Measurements from ENCODE around the gene C2orf81. TPM values are rescaled to one million over a fixed set of nuclear protein-coding genes. Genes with fewer than 3 reads are reported as not detected.
A peak's percentile ranks its signal among the peaks of the same experiment; 100 is the strongest.
"Not testable (repeated sequence)": the region's sequence is repeated elsewhere in the genome, so short reads cannot be mapped to it uniquely, and the experiment has no call there.

C2orf81 gene
- total RNA-seq, 1 experiment from 2014 or later: 0.34 TPM

GRCh38 chr2:74454654-74455511 is 33.5 kb upstream of the C2orf81 start, which contains the start of gene INO80B:
TSS of gene INO80B (plus strand) at chr2:74455087. CDS start at chr2:74455117, 30 bp downstream.
- no peaks in the 10 kb centered on the region for H3K27me3 ChIP-seq (replicated peaks)

GRCh38 chr2:74450570-74451190 is 29.3 kb upstream of the C2orf81 start:
- peaks cover 8% of the 10 kb centered on the region for H3K4me1 ChIP-seq (replicated peaks)
- H3K27me3 ChIP-seq (replicated peaks): no peaks in the 10 kb centered on the region
- no peak overlapping the region for H3K27ac ChIP-seq

More at GRCh38 chr2:74454654-74455511, 33.5 kb upstream of the C2orf81 start, which contains the start of gene INO80B:
- Histone ChIP-seq H3K4me3 (peak within 1 kb of the TSS; percentile 47), H3K27ac (no peak within 1 kb of the TSS), H3K36me3 (peaks cover 10% of the 10 kb centered on the region), H3K9me3 (replicated peaks) (no peaks in the 10 kb centered on the region), H3K4me1 (replicated peaks) (peaks cover 16% of the 10 kb centered on the region)
- DNase-seq (ENCODE audit: low read depth in 1 of 2, low spot score in 2 of 2): peak; percentile 95 to 96

GRCh38 chr2:74448771-74449170 is 27.4 kb upstream of the C2orf81 start:
- Histone ChIP-seq H3K27me3 (replicated peaks) (no peaks in the 10 kb centered on the region), H3K36me3 (no peaks in the 10 kb centered on the region), H3K27ac (no peak overlapping the region), H3K9me3 (replicated peaks) (no peaks in the 10 kb centered on the region), H3K4me1 (replicated peaks) (peaks cover 9% of the 10 kb centered on the region), H3K4me3 (no peak overlapping the region)
- DNase-seq (ENCODE audit: low read depth in 1 of 2, low spot score in 2 of 2): no peak

More at GRCh38 chr2:74450570-74451190, 29.3 kb upstream of the C2orf81 start:
- Histone ChIP-seq H3K36me3 (no peaks in the 10 kb centered on the region), H3K9me3 (replicated peaks) (no peaks in the 10 kb centered on the region), H3K4me3 (no peak overlapping the region)
- DNase-seq (ENCODE audit: low read depth in 1 of 2, low spot score in 2 of 2): no peak

DNA sequence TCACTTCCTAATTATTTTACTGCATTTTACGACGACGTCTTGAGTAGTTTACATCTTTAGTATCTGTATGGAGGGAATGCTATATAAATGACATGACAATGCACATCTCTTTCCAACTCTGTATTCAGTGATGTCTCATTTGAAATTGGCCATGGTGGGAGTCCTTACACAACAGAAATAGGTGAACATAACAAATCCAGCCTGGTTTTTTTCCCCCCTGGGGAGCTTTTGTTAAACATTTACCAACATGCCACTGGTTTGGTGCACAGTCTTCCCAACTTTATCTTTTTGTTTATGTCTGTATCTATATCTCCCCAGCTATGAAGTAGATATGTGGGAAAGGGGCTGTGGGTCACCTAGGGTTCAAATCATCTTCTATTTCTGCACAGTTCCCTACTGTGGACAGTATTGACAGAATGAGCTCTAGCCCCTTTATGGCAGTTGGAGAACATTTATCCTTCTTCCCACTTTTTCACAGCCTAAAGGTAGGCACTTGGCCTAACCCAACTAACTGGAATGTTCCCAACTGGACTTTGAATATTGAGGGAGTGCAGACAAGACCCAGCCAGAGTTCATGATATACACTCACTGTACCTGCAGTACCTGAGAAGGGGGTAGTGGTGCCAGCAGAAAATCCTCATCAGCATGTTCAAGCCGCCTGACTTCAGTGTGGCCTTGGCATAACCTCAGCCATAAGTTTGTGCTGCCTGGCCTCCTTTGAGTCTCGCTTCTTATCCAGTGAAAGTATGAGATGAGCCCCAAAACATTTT is 26.0 kb upstream of the C2orf81 start:
- Histone ChIP-seq H3K27ac (no peak overlapping the region), H3K27me3 (replicated peaks) (no peaks in the 10 kb centered on the region), H3K9me3 (replicated peaks) (no peaks in the 10 kb centered on the region), H3K4me3 (no peak overlapping the region), H3K36me3 (no peaks in the 10 kb centered on the region), H3K4me1 (replicated peaks) (peaks cover 10% of the 10 kb centered on the region)
- DNase-seq (ENCODE audit: low read depth in 1 of 2, low spot score in 2 of 2): no peak

GRCh38 chr2:74444498-74445318 is 23.3 kb upstream of the C2orf81 start:
- DNase-seq (ENCODE audit: low read depth in 1 of 2, low spot score in 2 of 2): no peak
- no peak overlapping the region for H3K27ac ChIP-seq
- no peak overlapping the region for H3K4me3 ChIP-seq
- H3K36me3 ChIP-seq: no peaks in the 10 kb centered on the region
- peaks cover 21% of the 10 kb centered on the region for H3K4me1 ChIP-seq (replicated peaks)
- H3K9me3 ChIP-seq (replicated peaks): no peaks in the 10 kb centered on the region
- no peaks in the 10 kb centered on the region for H3K27me3 ChIP-seq (replicated peaks)

DNA sequence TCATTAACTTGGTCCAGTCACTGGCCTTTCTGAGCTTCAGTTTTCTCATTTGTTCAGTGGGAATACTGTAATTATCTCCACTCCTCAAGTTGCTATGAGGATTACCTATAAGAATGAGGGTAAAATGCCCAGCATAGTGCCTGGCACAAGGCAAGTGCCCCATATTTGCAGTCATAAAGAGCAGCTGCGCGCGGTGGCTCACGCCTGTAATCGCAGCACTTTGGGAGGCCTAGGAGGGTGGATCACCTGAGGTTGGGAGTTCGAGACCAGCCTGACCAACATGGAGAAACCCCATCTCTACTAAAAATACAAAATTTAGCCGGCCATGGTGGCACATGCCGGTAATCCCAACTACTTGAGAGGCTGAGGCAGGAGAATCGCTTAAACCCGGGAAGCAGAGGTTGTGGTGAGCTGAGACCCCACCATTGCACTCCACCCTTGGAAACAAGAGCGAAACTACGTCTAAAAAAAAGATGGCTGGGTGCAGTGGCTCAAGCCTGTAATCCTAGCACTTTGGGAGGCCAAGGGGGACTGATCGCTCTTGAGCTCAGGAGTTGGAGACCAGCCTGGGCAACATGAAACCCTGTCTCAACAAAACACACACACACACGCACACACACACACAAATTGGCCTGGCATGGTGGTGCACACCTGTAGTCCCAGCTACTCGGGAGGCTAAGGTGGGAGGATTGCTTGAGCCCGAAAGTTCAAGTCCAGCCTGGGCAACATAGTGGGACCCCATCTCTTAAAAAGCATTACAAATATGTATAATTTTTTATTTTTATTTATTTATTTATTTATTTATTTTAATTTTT is 21.3 kb upstream of the C2orf81 start:
- DNase-seq (ENCODE audit: low read depth in 1 of 2, low spot score in 2 of 2); H3K4me3 ChIP-seq; H3K36me3 ChIP-seq; H3K27me3 ChIP-seq (replicated peaks); H3K9me3 ChIP-seq (replicated peaks); H3K27ac ChIP-seq: not testable (repeated sequence)
- H3K4me1 ChIP-seq (replicated peaks): peaks cover 31% of the 10 kb centered on the region

DNA sequence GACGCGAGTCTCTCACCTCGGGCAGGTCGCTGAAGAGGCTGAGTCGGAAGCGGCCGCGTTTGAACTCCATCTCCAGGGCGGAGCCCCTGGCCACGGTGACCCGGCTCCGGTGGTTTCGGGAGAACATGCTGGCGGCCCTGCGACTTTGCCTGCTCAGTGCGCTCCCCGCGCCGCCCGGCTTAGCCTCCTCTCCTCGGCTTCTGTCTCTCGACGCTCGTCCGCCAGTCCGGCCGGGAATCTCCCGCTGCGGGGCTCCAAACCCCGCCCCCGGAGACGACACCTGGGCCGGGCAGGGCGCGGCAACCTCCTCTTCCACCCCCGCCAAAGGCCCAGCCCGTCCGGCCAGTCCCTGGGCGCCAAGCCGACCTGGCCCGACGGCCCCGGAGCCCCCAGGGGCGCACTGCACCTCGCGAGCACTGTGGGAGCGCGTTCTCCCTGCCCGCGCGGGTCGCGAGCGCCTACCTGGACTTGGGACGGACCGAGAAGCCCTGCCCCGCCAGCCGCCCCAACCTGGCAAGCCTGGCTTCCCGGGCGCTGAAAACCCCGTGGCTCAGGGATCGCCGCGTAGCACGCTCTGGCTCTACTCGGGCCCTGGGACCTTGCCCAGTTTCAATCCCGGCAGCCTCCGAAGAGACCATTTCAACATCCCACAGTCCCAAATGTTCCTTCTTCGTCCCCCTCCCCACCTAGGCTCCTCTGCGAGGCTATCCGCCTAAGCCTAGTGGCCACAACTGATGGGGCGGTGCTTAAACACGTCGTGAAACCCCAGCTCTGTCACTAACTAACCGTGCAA is 20.5 kb upstream of the C2orf81 start, which contains the start of gene RTKN:
Gene RTKN (minus strand): TSS at position 248 of the 793 bp plus-strand sequence. CDS start 121 bp downstream, at position 127.
- Histone ChIP-seq H3K27me3 (replicated peaks) (no peaks in the 10 kb centered on the region), H3K4me3 (peak within 1 kb of the TSS; percentile 44), H3K36me3 (no peaks in the 10 kb centered on the region), H3K27ac (peak within 1 kb of the TSS; percentile 47), H3K9me3 (replicated peaks) (no peaks in the 10 kb centered on the region), H3K4me1 (replicated peaks) (peaks cover 35% of the 10 kb centered on the region)
- DNase-seq (ENCODE audit: low read depth in 1 of 2, low spot score in 2 of 2): no peak

DNA sequence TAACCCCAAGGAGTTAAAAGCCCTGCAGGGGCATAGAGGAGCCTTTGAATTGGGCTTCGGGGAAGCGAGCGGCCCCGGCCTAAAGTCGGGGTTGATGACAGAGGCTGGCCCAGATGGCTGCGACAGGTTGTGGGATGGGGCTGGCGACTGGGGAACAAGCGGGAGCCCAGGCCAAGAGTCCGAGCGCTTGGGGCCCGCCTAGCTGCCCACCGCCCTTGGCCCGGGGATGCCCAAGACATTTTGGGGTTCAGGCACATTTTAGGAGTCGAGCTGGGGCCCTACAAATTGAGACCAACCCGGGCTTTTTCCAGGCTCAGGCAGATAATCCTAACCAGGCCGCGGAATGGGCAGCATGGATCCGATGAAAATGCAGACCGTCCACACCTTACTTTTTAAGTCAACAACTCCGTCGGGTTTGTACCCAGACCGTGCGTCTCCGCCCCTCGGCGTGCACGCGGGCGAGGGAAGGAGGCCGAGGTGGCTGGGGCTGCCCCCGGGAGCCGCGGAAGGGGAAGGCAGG is 19.8 kb upstream of the C2orf81 start:
- Histone ChIP-seq H3K36me3 (no peaks in the 10 kb centered on the region), H3K4me3 (no peak overlapping the region), H3K4me1 (replicated peaks) (peaks cover 35% of the 10 kb centered on the region), H3K9me3 (replicated peaks) (no peaks in the 10 kb centered on the region), H3K27me3 (replicated peaks) (no peaks in the 10 kb centered on the region), H3K27ac (no peak overlapping the region)
- DNase-seq (ENCODE audit: low read depth in 1 of 2, low spot score in 2 of 2): no peak

- H3K9me3 ChIP-seq (replicated peaks): no peaks in the 10 kb centered on the region
- peak; percentile 78 to 88 for DNase-seq (ENCODE audit: low read depth in 1 of 2, low spot score in 2 of 2)
- peak overlapping the region; percentile 47 for H3K27ac ChIP-seq
- H3K4me1 ChIP-seq (replicated peaks): peaks cover 35% of the 10 kb centered on the region
- H3K36me3 ChIP-seq: no peaks in the 10 kb centered on the region
- H3K4me3 ChIP-seq: peak overlapping the region; percentile 44
- H3K27me3 ChIP-seq (replicated peaks): no peaks in the 10 kb centered on the region
Measured at GRCh38 chr2:74440378-74441169, 19.2 kb upstream of the C2orf81 start.

DNA sequence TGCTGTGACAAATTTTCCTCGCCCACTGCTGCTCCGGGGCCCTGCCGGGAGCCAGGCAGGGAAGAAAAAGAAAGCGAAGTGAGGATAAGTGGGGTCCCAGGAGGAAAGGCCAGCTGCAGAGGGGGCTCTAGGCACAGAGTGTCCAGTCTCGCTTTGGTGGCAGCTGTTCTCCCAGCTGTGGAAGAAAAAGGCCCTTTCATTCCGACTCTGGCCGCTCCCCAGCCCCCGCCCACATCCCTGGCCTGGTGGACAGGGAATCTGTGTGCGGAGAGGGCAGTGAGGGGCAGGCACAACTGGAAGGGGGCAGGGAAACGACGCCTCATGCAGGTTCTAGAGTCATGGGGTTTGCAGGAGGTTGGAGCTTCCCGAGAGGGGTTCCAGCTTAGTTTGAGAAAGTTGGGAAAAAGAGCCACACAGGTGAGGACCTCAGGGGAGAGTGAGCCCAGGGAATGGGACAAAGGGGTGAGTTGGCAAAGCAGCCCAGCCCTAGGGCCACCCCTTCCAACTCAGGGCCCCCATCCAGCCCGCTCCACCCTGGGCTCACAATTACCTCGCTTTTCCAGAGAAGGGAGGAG is 18.5 kb upstream of the C2orf81 start:
- Histone ChIP-seq H3K36me3 (no peaks in the 10 kb centered on the region), H3K4me3 (peak overlapping the region; percentile 44), H3K9me3 (replicated peaks) (no peaks in the 10 kb centered on the region), H3K4me1 (replicated peaks) (peaks cover 35% of the 10 kb centered on the region), H3K27me3 (replicated peaks) (no peaks in the 10 kb centered on the region), H3K27ac (0 out of 2 replicates have a peak overlapping the region, but pooled peaks have one; percentile 47)
- DNase-seq (ENCODE audit: low read depth in 1 of 2, low spot score in 2 of 2): peak in 1 of 2 experiments; percentile 19

GRCh38 chr2:74439373-74439772 is 18.0 kb upstream of the C2orf81 start:
- Histone ChIP-seq H3K9me3 (replicated peaks) (no peaks in the 10 kb centered on the region), H3K36me3 (no peaks in the 10 kb centered on the region), H3K4me3 (peak overlapping the region; percentile 44), H3K27ac (no peak overlapping the region), H3K4me1 (replicated peaks) (peaks cover 32% of the 10 kb centered on the region), H3K27me3 (replicated peaks) (no peaks in the 10 kb centered on the region)
- no peak for DNase-seq (ENCODE audit: low read depth in 1 of 2, low spot score in 2 of 2)
